ENCODE results near the gene POC1A. TPM values are rescaled to one million over a fixed set of nuclear protein-coding genes. Genes with fewer than 3 reads are reported as not detected.

The POC1A gene
- total and polyA plus RNA-seq, 9 of the 15 experiments (the other 6 are each of a cell fraction or from before 2014, with no cell fraction given), result 7.2 to 17.5 (median 12.1) TPM

DNA sequence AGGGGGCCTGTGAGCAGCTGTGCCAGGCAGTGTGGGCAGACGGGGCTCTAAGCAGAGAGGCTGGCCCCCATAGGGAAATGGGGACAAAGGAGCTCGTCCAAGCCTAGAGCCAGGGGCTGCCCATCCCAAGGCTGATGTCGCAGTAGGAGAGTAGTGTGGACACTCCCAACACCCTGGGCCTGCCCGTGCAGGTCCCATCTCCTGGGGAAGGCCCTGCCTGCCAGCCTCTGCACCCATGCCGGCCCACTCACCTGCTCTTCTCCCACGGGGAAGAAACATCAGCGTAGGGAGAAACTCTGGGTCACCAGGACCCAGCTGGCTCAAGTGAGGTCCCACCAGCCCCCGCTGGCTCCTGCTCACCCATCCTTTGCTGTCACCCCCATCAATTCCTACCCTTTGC lies 87.2 kb downstream of the POC1A start:
- intact Hi-C loops (cut with micrococcal nuclease) (no loop called here), in situ Hi-C loops (cut with MboI) (no loop called here)
- DNase-seq (ENCODE audit: extremely low read depth in 1 of 4, low spot score in 3 of 4), result no peak
- H3K36me3 ChIP-seq (ENCODE audit: control insufficient read depth, insufficient read depth, low read length), result no peaks in the 10 kb centered on the region
- WGBS (ENCODE audit: insufficient coverage, low coverage, missing lambda C conversion rate), result 49% methylated on average over 6 of the region's 8 CpGs
- H3K27ac ChIP-seq (ENCODE audit: extremely low read depth, low read depth, low read length), result no peak overlapping the region
- CTCF ChIA-PET (ENCODE audit: low intra/inter-chr PET ratio), result no interaction called here
- no peak for ATAC-seq
- TF ChIP-seq, protein P1, sequence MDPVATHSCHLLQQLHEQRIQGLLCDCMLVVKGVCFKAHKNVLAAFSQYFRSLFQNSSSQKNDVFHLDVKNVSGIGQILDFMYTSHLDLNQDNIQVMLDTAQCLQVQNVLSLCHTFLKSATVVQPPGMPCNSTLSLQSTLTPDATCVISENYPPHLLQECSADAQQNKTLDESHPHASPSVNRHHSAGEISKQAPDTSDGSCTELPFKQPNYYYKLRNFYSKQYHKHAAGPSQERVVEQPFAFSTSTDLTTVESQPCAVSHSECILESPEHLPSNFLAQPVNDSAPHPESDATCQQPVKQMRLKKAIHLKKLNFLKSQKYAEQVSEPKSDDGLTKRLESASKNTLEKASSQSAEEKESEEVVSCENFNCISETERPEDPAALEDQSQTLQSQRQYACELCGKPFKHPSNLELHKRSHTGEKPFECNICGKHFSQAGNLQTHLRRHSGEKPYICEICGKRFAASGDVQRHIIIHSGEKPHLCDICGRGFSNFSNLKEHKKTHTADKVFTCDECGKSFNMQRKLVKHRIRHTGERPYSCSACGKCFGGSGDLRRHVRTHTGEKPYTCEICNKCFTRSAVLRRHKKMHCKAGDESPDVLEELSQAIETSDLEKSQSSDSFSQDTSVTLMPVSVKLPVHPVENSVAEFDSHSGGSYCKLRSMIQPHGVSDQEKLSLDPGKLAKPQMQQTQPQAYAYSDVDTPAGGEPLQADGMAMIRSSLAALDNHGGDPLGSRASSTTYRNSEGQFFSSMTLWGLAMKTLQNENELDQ (CRISPR knock-in tag; IDR thresholded peaks at IDR 0.05; ENCODE audit: borderline replicate concordance), result no peak
- 0 out of 2 replicates have a peak, but pooled peaks have one; percentile 20 for TF ChIP-seq POLR2G (IDR thresholded peaks at IDR 0.05; ENCODE audit: low read depth, low read length)
- no peak for FAIRE-seq
- no TSS peak for BruUV-seq (replicated peaks)
- no peaks in the 10 kb centered on the region for H3K27me3 ChIP-seq (ENCODE audit: control insufficient read depth in 2 of 2, insufficient read depth in 2 of 2, low read length in 2 of 2)
- H3K9me1 ChIP-seq (ENCODE audit: control insufficient read depth, insufficient read depth, low read length), result no peaks in the 10 kb centered on the region
- no peaks in the 10 kb centered on the region for H3K9me3 ChIP-seq (replicated peaks; ENCODE audit: control insufficient read depth, insufficient read depth, low read depth, low read length)
- H3K79me2 ChIP-seq (ENCODE audit: control insufficient read depth, insufficient read depth, low read length), result no peaks in the 10 kb centered on the region
- no peak overlapping the region for H3K4me3 ChIP-seq
- H3K4me1 ChIP-seq (replicated peaks in 1 of 2; ENCODE audit: control insufficient read depth in 2 of 2, insufficient read depth in 2 of 2, low read length in 2 of 2), result peaks cover 0 to 15% of the 10 kb centered on the region in 2 experiments; a peak in 2 of 5 replicates
- no peak overlapping the region for H3K9ac ChIP-seq (ENCODE audit: insufficient read depth in 1 of 2, low read depth in 2 of 2, low read length in 2 of 2)
- H2AFZ ChIP-seq (ENCODE audit: low read depth, low read length), result no peak overlapping the region
- no peaks in the 10 kb centered on the region for H4K20me1 ChIP-seq (replicated peaks; ENCODE audit: control insufficient read depth, insufficient read depth, low read length)
- no peak overlapping the region for H3K4me2 ChIP-seq (ENCODE audit: insufficient read depth, low read length)
- POLR2A ChIA-PET, result no interaction called here

DNA sequence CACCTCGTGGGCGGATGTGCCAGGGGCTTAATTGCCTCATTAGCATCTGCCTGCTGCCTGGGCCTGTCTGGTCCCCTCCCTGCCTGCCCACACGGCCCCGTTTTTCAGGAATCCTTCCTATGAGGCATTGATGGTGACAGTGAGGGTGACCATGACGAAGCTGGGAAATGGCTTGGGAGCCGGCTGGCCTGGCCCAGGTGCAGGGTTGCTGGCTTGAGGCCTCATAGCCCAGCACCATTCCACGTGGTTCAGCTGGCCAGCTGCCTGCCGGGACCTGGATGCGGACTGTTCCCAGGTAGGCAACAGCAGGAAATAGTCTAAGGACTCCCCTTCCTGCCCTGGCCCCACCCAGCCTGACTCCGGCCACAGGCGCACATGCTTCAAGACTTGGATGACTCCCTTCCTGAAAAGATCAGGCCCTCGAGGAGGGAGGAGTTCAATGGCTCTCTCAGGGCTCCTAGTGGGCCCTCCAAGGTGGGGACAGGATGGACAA lies 88.9 kb downstream of the POC1A start:
- H3K79me2 ChIP-seq (ENCODE audit: control insufficient read depth, insufficient read depth, low read length), result no peaks in the 10 kb centered on the region
- DNase-seq (ENCODE audit: extremely low read depth in 1 of 4, low spot score in 3 of 4) (no peak), FAIRE-seq (no peak), ATAC-seq (no peak; the same call in 2 of the 3 replicates)
- peaks cover 0 to 12% of the 10 kb centered on the region in 2 experiments; a peak in 2 of 5 replicates for H3K4me1 ChIP-seq (replicated peaks in 1 of 2; ENCODE audit: control insufficient read depth in 2 of 2, insufficient read depth in 2 of 2, low read length in 2 of 2)
- TF ChIP-seq, protein P2, sequence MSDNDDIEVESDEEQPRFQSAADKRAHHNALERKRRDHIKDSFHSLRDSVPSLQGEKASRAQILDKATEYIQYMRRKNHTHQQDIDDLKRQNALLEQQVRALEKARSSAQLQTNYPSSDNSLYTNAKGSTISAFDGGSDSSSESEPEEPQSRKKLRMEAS (CRISPR knock-in tag; IDR thresholded peaks at IDR 0.05), result 0 out of 2 replicates have a peak, but pooled peaks have one; percentile 25
- TF ChIP-seq, protein P3, sequence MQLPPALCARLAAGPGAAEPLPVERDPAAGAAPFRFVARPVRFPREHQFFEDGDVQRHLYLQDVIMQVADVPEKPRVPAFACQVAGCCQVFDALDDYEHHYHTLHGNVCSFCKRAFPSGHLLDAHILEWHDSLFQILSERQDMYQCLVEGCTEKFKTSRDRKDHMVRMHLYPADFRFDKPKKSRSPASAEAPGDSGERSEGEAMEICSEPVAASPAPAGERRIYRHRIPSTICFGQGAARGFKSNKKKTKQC (CRISPR knock-in tag; IDR thresholded peaks at IDR 0.05), result no peak
- H3K36me3 ChIP-seq (ENCODE audit: control insufficient read depth, insufficient read depth, low read length), result no peaks in the 10 kb centered on the region
- CTCF ChIA-PET (ENCODE audit: low intra/inter-chr PET ratio), result no interaction called here
- H2AFZ ChIP-seq (ENCODE audit: low read depth, low read length), result no peak overlapping the region
- POLR2A ChIA-PET, result no interaction called here
- H3K27ac ChIP-seq (ENCODE audit: extremely low read depth, low read depth, low read length), result no peak overlapping the region
- no peaks in the 10 kb centered on the region for H3K9me3 ChIP-seq (replicated peaks; ENCODE audit: control insufficient read depth, insufficient read depth, low read depth, low read length)
- in situ Hi-C loops (cut with MboI), result no loop called here
- no peaks in the 10 kb centered on the region for H3K27me3 ChIP-seq (ENCODE audit: control insufficient read depth in 2 of 2, insufficient read depth in 2 of 2, low read length in 2 of 2)
- no peak overlapping the region for H3K4me2 ChIP-seq (ENCODE audit: insufficient read depth, low read length)
- 45% methylated on average over 9 of the region's 12 CpGs for WGBS (ENCODE audit: insufficient coverage, low coverage, missing lambda C conversion rate)
- H3K9me1 ChIP-seq (ENCODE audit: control insufficient read depth, insufficient read depth, low read length), result no peaks in the 10 kb centered on the region
- intact Hi-C loops (cut with micrococcal nuclease), result no loop called here
- no peak overlapping the region for H3K4me3 ChIP-seq
- H4K20me1 ChIP-seq (replicated peaks; ENCODE audit: control insufficient read depth, insufficient read depth, low read length), result no peaks in the 10 kb centered on the region
- no TSS peak for BruUV-seq (replicated peaks)
- peak overlapping the region in 1 of 2 experiments; percentile 20; a peak in 1 of 4 replicates for H3K9ac ChIP-seq (ENCODE audit: insufficient read depth in 1 of 2, low read depth in 2 of 2, low read length in 2 of 2)

Measured in K562 (cell line).